COLO829 (cell line): Measurements from ENCODE around the gene RABL3.
A peak's percentile ranks its signal among the peaks of the same experiment; 100 is the strongest.
"Not testable (repeated sequence)": the region's sequence is repeated elsewhere in the genome, so short reads cannot be mapped to it uniquely, and the experiment has no call there.

Experiments used
- DNase-seq: peaks from one replicate; pipeline ENCODE4 v3.0.0; 2012; ENCODE audit warnings: low spot score

Gene RABL3

DNA sequence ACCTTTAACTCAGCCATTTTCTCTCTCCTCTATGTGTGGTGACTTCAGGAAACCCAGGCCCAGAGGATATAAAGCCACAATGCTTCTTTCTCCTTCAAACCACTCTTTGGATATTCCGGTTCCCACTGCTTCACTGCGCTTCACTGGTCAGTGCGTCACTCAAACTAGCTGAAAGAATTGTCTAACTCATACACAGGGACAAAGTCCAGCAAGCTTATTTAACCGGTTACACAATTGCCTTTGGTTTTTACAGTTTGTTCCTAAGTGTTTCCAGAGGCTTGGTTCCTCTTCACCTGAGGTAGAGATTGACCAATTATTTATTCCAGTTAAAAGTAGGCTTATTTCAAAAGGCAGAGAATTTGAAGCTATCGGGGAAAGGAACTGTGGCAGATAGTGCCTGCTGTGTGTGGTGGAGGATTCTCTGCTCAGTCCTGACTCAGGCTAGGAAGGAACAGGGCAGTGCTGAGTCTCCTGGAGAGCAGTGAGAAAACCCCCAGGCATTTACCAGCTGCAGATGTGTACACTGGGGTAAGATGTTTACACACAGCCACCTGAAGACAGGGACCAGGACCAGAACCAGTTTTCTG, 60.1 kb downstream of the RABL3 start, which contains the start of gene HGD:
Gene HGD, minus strand, starts transcription at position 145 of the 587 bp plus-strand sequence. Its CDS starts 128 bp downstream, at position 17.
- DNase-seq: no peak

DNA sequence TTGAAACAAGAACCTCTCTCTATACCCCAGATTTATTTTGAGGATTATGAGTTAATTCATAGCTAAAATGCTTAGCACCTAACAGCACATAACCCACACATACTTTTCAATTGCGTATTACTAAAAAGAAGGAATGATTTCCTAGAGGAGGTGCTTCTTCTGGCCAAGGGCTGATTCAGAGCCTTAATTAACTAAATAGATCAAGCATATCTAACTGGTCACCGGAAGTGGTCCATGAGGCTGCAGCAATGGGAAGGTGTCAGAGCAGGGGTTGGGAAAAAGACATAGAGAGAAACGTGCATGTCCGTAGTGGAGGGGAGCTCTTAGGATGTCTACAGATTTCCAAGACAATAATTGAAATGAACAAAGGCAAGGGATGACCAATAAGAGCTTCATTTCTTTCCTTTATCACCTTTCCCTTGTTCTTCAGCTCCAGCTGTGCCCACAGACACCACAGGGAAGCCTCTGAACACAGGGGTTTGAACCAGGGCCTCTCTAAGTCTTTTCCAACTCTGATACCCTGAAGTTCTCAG, 60.7 kb downstream of the RABL3 start:
- DNase-seq: no peak

DNA sequence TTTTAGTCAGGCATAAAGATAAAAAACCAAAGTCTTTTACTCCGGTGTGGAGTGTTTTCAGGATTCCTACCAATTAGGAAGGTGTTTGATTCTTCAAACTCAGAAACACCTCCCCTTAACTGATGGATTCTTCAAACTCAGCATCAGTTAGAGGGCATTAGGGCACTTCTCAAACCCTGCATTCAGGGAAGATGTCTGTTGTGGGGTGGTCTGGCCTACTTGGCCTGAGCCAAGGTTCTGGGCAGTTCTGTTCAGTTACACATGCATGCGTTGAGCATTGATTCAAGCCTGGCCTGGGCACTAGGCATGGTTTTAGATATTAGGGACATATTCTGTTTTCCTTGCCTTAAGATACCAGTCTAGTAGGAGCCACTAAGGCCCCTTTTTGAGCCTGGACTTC, 61.3 kb downstream of the RABL3 start:
- no peak for DNase-seq

DNA sequence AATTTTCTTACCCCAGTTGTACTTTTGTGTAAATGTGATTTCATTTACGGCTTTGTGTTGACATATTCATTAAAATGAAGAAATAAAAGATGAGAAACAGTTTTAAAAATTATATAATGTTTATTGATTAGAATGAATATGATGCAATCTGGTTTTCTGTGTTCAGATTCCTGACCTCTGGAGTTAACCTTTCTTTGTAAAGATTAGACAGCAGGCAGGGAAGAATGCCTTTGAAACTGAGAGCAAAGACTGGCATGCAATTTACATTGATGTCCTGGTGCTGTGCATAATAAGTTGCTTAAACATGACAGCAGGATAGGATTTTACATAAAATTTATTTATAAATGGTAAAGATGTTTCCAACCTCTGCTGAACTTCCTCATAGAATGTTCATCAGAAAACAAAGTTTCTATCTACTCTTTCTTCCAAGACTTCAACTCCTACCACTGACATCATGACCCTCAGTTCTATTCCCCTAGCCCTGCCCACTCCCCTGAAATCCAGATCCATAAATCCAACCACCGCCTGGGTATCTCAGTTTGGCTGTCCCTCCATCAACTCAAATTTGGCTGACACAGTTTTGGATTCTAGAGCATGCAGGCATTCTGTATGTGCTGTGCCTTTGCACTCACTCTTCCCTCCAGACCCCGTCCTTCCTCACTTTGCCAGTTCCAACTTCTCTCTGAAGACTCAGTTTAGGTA, 62.0 kb downstream of the RABL3 start:
- DNase-seq: no peak

DNA sequence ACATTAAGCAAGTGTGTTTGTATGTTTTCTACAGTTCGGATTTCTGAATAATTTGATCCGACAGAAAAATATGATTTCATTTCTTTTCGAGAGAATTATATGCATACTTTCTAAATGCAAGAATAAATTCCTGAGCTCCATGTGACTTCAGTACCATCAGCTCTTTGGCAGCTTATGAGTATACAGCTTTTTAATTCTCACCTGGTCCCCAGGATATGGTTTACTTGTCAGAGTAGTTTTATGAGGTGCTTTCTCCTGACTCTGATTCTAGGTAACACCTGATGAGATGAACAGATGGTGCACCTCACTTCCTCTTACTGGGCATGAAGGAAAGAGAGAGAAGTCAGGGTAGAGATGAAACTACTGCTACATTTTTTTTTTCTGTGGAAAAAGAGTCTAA, 63.3 kb downstream of the RABL3 start:
- no peak for DNase-seq

DNA sequence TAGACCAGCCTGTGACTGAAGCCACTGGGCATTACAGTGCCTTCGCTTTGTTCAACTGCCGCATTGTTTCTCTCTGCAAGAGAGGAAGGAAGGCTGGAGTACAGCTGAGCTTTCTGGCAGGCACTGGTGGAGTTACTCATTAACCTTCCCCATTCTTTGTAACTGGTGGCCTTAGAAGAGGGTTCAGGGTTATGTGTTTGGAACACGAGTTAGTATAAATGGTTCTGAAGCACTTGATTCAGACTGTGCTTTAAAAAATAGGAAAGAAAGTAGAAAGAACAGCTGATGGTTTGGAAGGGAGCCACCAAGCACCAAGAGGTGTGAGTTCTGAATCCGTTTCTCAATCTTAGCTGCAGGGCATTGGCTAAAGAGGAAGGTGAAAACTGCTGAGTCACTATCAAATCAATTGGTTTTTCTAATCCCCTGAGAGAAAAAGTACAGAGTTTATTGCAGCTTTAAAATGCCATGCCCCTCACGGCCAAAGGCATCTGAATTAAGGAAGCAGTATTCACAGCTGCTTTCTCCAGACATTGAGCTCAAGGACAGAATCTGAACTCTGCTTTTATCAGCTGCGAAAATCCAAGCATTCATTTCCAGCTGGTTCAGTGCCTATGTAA, 63.9 kb downstream of the RABL3 start:
- peak; percentile 69 for DNase-seq

DNA sequence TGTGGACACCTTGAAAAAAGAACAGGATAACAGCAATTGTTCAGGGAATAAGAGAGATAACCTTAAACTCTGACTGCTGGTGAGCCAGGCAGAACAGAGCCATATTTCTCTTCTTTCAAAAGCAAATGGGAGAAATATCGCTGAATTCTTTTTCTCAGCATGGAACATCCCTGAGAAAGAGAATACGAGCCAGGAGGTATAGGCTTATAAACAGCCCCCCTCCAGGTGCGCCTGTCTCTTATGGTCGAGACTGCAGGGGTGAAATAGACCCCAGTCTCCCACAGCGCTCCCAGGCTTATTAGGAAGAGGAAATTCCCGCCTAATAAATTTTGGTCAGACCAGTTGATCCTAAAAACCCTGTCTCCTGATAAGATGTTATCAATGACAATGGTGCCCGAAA, 65.1 kb downstream of the RABL3 start:
- not testable (repeated sequence) for DNase-seq

DNA sequence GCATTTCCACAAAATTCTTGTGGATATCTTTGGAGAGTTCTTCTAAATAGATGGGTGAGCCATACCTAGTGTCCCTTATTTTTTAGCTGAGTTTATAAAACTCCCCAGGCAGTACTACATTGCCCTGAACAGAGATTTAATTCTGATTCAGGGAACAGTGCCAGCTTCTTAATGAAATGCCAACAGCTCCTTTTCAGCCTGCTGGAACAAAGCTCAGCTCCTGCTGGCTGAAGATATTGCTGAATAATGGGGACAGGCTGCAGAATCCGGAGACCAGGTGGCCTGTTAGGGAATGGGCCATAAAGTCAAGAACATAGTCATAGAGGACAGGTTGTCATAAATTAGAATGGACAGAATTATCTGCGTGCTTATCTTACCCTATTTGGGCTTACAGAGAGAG, 69.2 kb downstream of the RABL3 start:
- DNase-seq: no peak

DNA sequence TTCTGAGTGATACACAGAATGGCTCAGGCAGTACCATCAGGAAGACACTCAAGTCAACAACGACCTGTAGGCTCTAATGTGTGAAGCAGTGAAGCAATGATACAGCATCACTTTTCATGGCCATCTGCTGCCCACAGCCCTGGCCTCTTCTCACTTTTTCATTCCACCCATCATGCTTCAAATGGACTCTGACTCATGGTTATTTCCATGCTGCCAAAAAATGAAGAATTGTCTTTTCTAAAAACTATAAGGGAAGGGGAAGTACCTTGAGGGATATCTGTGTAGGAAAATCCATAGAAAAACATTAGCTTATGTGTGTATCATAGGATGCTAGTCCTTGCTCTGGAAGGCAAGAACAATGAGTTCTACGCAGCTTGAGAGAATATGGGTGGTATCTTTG, 71.7 kb downstream of the RABL3 start:
- no peak for DNase-seq

DNA sequence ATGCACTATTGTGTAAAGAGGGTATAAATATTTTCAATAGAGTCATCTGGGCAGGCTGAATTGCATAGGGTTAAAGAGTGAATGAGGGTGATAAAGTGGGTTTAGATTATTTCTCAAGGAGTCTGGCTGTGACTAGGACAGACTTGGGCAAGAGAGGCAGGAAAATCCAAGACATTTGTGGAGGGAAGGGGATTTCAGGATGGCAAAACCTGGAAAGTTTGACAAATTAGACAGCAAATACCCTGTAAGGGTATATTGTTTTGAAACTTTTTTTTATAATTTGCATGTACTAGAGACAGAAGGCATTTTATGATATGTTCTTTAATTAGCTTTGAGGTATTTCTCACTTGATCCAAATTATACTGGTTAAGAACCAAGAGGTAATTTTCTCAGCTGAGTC, 77.4 kb downstream of the RABL3 start:
- DNase-seq: no peak

DNA sequence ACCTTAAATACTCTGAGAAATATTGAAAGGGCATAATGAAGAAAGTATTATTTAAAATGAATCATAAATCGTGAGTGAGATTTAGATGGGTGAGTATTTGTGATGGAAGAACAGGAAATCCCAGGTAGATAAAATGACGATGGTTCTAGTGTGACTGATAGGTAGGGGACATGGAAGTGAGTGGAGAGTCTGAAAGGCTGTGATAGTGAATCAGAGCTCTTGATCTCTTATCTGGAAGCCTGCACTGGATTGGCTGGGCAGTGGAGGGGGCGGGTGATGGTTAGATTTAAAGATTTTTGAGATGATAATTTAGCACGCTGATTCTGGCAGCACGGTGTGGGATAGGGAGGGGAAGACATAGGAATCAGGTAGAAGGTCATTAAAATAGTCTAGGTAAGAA, 80.4 kb downstream of the RABL3 start:
- no peak for DNase-seq

DNA sequence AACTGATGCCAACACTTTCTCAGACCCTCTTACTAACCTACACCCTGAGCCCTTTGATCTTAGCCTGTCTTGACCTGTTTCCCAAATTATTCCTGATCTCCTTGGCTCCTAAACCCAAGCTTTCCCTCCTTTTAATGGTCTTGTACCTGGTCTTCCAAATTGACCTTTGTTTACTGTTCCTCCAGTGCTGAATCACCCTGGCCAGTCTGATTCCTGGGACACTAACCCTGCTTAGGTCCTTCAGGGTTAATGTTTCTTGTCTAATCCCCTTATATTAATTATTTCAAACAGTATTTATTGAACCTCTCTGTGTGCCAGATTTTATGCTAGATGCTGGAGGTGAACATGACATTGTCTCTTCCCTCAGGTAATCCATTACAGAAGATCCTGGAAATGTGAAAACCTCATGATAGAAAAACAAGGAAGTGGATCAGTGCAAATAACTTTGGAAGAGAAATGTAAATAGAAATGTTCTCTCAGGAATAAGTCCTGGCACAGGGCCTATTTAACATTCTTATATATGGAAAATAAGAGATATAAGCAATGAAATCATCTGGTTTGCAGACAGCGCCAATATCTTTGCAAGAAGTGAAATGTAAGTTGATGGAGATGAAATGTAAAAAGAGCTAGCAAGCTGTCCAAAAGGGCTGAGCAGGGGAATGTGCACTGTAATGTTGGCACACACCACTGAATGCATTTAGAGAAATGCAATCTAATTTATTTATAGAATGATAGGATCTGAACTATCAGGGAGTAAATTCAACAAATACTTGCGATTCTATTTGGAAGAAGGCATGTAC, 81.0 kb downstream of the RABL3 start:
- DNase-seq: no peak

DNA sequence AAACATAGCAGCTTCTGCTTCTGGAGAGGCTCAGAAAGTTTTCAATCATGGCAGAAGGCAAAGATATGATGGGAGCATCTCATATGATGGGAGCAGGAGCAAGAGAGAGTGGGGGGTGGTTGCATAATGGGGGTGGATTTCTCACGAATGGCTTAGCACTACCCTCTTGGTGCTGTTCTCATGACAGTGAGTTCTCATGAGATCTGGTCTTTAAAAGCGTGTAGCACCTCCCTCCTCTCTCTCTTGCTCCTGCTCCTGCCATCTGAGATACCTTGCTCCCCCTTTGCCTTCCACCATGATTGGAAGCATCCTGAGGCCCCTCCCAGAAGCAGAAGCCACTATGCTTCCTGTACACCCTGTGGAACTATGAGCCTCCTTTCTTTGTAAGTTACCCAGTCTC, 82.5 kb downstream of the RABL3 start:
- no peak for DNase-seq

DNA sequence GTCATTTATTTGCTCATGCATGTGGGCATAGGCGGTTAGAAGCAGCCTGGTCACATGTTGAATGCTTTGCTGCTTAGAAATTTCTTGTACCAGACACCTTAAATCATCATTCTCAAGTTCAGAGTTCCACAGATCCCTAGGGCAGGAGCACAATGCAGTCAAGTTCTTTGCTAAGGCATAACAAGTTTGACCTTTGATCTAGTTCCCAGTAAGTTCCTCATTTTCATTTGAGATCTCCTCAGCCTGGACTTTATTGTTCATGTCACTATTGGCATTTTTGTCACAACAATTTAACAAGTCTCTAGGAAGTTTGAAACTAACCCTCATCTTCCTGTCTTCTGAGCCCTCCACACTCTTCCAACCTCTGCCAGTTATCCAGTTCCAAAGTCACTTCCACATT, 83.0 kb downstream of the RABL3 start:
- no peak for DNase-seq

DNA sequence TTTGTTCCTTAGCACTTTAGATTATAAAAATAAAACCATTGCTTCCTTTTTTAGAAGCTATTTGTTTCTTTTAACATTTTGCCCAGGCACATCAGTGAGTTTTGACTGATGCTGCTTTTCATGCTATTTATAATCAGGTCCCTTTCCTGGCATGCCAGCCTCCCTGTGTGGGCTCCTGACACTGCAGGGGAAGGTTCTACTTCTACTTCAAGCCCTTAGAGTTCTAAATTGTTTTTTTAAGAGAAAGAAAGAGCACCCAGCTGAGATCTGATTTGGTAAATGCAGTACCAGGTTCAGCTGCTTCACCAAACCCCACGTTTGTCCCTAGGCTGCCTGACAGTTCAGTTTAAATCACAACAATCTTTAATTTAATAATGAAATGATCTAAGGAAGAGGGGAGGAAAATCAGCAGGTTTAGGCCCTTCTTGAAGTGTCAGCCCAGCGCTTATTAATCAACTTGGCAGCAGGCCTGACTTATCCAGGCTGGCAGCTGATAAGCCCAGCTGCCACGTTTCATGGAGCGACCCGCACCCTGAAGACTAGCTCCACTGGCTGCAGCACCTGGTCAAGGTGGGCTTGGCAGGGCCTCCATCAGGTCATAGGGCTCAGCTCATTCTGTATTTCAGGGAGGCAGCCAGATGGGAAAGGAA, 89.3 kb downstream of the RABL3 start:
- DNase-seq: no peak

DNA sequence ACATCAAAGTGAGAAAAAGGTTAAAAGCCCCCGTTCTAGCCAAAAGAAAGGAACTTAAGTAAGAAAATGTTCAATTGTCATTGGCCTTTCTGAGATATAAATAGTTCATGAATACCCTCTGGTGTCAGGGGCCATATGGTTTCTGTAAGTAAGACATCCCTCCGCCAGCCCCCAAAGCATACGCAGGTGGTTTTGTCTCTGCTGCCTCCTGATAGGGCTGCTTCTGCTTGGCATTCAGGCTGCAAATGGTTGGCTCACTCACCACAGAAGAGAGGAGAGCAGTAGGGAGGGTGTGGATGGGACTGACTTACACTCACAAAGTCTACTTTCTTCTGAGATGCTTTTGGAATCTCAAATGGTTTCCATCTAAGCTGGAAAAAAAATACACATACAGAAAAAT, 90.0 kb downstream of the RABL3 start:
- DNase-seq: no peak

DNA sequence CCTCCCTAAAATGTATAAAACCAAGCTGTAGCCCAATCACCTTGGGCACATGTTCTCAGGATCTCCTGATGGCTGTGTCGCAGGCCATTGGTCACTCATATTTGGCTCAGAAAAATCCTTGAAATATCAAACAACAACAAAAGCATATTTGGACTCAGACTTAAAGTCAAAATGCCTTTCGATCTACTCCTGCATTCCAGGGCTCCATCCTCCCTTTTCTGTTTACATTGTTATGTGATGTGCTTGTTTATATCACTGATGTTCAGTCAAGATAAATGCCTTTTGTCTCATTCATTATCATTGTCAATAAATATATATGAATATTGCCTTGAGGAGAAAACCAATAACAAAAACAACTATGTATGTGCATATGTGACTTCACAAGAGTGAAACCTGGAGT, 92.0 kb downstream of the RABL3 start:
- no peak for DNase-seq

DNA sequence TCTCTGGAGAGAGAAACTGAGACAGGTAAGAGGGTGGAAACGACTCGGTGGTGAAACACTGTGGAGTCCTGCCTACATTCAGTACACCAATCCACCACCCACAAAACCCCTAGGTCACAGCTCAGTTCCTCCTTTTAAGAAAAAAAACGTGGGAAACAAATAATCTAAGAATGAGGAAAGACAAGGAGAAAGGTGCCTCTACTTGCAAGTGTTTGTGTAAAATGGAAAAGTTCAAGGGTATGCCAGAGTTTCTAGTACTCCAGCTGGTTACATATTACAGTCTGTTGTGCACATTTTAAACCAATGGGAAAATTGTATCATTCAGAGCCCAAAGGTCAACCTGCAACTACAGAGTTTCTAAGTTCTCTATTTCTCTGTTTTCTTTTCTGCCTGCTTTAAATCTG, 92.5 kb downstream of the RABL3 start:
- DNase-seq: no peak

DNA sequence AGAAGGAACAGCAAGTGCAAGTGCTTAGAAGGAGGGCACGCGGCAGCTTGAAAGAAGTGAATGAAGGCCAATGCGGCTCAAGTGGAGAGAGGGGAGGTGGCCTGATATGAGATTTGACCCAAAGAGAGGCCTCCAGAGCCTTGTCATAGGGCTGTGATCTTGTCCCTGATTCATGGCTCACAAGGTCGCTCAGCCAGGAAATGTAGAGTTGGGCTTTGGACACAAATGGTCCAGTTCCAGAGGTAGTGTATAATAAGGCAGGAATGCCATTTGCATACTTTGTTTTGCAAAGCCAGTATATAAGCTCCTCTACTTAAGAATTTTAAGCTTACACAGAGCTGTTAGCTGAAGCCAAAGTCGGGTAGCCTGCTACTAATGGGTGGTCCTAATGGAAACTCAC, 94.0 kb downstream of the RABL3 start:
- no peak for DNase-seq

DNA sequence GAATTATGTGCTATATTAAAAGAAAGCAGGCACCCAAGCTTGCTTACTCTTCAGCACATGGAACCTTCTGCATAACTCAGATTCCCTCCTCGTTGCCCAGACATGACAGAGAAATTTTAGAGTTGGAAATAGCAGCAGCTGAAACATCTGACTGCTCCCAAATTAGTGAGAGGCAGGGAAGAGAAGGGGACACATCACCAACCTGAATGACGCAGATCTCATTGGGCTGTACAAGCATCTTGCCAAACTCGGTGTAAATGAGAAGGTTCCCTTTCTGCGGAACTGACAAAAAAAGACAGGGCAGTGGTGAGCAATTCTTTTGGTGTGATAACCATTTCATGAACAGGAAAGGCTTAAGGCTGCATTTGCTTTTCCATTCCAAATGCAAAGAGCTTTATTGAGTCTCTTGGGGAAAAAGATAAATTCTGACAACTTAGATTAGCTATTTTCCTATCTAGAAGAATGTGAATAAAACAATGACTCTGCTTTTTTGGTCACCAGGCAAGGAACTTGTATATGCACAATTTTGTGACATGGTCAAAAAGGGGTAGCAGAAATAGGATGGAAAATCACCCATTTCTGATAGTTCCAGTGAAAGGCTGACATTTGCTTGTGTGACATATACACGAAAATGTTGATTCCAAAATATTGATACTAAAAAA, 95.4 kb downstream of the RABL3 start:
- DNase-seq: no peak

DNA sequence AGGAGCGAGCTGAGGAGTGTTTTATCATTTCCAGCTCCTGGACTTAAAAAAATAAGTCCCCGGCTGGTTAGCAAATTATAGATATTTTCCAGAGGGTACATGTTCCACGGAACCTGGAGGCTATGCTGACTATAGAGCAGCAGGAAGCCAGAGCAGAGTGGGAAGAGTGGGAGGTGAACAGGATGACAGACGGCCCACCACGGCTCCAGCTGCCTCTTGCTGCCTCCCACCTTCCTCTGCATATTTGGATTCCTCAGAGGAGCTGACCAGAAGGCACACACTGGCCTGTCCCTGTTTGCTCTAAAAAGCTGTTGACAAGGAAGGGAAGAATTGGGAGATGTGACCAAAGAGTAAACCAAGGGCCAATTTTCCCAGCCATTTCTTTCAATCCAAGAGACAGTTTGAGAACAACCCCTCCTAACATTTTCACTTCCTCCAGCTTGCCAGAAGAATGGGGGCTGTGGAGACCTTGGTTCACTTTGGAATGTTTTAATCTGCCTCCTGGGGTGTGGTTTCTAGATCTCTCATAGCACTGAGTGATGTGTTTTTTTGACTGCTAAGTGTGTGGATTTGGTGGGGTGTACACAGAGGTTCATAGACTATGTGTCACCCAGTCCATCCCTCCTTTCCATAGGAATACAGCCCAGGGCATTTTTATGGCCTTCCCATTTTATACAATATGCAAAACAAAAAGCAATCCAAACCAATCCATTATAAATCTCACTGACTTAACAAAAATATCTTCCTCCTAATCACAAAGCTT, 97.1 kb downstream of the RABL3 start:
- no peak for DNase-seq
